GM12864 (cell line): Measurements from ENCODE around the gene SLC49A3.

ENCODE experiments used
- DNase-seq: peaks from one replicate; pipeline ENCODE4 v3.0.0-alpha.2; 2011; ENCODE audit warnings: low read depth
- H3K4me3 ChIP-seq: 2 replicates; pipeline ENCODE4 v1.5.1; 2011; ENCODE audit warnings: mild to moderate bottlenecking, low read depth, low read length, control low read depth
- TF ChIP-seq, protein P1 (sequence below): IDR thresholded peaks from 2 replicates; pipeline ENCODE4 v1.5.1; 2011; ENCODE audit warnings: low read depth, mild to moderate bottlenecking, moderate library complexity, low read length, control low read depth, inconsistent platforms; ENCODE audit errors: missing control alignments

Gene SLC49A3

DNA sequence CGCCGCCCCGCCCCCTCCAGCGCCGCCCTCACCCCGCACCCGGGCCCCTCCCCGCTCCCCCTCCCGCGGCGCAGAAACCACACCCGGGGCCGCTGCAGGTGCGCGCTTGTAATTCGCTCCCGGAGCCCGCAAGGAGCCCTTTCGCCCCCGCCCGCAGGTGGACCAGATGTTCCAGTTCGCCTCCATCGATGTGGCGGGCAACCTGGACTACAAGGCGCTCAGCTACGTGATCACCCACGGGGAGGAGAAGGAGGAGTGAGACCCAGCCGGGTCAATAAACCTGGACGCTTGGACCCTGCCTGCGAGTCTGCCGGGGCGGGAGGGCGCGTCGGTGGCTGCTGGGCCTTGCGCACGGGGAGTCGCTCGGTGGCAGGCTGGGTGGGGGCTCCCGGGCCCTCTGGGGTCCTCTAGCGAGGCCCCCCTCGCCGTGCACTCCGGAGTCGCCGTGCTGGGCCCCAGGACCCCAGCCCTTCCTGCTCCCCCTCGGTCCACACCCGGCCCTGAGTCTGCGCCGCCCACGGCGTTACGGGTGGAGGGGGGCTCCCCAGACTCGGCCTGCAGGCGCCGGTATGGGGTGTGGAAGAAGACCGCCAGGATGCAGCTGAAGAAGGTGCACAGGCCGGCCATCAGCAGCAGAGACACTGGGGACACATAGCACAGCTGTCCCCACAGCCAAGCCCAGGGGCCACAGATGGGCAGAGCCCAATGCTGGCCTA, 7.1 kb downstream of the SLC49A3 start:
- TF ChIP-seq, protein P1, sequence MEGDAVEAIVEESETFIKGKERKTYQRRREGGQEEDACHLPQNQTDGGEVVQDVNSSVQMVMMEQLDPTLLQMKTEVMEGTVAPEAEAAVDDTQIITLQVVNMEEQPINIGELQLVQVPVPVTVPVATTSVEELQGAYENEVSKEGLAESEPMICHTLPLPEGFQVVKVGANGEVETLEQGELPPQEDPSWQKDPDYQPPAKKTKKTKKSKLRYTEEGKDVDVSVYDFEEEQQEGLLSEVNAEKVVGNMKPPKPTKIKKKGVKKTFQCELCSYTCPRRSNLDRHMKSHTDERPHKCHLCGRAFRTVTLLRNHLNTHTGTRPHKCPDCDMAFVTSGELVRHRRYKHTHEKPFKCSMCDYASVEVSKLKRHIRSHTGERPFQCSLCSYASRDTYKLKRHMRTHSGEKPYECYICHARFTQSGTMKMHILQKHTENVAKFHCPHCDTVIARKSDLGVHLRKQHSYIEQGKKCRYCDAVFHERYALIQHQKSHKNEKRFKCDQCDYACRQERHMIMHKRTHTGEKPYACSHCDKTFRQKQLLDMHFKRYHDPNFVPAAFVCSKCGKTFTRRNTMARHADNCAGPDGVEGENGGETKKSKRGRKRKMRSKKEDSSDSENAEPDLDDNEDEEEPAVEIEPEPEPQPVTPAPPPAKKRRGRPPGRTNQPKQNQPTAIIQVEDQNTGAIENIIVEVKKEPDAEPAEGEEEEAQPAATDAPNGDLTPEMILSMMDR = no peak
- H3K4me3 ChIP-seq = no peak overlapping the region
- no peak for DNase-seq

DNA sequence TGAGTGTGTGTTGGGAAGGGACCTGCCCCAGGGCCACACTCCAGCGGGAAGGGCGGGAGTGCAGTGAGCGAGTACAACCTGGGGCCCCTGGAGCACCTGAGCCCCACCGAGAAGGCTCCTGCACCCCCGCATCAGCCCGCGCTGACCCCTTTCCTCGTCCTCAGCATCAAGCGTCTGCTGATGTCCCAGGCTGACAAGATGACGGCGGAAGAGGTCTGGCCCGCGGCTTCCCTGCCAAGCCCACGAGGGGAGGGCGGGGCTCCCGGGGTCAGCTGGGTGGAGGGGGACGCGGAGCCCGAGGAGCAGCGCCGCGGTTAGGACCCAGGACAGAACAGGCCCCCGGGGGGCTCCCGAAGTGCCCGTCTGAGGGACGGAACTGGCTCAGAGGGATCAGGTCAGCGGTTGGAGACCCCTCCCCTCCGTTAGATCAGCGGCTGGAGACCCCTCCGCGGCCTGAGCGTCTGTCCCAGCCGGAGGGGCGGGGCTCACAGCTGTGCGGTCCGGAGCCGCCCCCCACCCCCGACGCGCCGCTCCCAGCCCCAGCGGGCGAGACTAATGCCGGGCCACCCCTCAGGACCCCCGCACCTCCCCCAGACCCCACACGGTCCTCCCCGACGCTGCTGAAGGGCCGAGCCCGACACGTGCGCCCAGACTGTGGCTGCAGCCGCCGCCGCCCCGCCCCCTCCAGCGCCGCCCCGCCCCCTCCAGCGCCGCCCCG, 7.9 kb downstream of the SLC49A3 start:
- H3K4me3 ChIP-seq = peak overlapping the region; percentile 56
- TF ChIP-seq, protein P1 = no peak
- no peak for DNase-seq

DNA sequence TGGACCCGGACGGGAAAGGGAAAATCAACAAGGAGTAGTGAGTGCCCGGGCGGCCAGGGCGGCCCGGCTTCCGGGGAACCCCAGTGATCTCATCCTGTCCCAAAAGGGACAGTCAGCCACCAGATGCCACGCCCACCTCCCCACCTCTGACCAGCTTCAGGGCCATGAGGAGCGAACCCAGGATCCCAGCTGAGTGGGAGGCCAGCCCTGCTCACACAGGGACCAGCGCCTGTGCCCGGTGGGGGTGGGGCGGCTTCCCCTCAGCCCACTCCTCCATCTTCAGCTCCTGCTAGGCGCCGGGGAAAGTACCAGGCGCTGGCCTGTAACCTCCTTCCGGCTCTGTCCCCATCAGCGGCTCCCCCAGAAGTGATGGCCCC, 8.4 kb downstream of the SLC49A3 start:
- no peak for DNase-seq
- H3K4me3 ChIP-seq = peak overlapping the region; percentile 56
- TF ChIP-seq, protein P1 = no peak

DNA sequence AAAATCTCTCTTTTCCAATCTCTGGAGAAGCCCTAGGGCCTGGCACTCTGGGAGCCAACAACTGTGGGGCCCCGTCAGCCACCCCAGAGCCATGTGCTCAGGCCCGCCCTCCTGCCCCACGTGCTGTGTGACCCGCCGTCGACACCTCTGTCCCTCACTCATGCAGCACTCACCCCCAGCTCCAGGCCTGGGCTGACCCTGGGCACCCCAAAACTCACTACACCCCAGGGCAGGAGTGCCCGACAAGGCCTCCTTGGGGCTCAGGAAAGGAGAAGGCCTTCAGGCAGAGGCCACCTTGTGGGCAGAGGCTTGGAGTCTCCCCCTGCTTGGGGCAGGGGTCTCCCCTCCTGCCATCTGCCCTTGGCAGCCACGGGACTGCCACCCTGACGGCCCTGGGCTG, 8.9 kb downstream of the SLC49A3 start:
- H3K4me3 ChIP-seq = peak overlapping the region; percentile 56; the same call in 1 of the 2 replicates
- no peak for DNase-seq
- TF ChIP-seq, protein P1 = no peak

DNA sequence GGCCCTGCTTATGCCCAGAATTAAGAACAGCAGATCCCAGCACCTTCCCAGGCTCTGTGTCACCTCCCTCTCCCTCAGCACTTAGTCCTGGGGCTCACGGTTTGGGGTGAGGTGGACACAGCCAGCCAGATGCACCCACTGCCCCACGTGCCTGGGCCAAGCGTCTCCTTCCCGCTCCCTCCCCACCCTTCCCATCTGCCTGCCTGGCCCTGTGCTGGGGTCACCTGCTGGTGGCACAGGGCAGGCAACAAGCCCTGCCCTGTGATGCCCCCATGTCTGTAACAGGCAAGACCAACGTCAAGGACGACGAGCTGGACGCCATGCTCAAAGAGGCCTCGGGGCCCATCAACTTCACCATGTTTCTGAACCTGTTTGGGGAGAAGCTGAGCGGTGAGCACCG, 9.3 kb downstream of the SLC49A3 start:
- TF ChIP-seq, protein P1 = no peak
- DNase-seq = no peak
- no peak overlapping the region for H3K4me3 ChIP-seq

DNA sequence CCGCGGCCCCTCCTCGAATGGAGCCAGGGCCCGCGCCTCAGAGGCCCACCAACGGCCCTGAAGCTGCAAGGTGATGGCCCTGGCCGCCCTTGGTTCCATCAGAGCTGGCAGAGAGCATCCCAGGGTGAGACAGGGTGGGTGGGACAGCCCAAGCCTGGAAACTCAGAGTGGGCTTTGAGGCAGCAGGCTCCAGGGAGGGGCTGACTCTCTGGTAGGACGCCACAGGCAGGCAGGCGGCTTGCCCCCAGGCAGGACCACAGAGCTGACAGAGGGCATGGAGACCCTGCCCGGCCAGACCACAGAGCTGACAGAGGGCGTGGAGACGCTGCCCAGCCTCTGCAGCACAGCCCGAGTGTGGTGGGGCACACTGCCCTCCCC, 9.9 kb downstream of the SLC49A3 start:
- no peak for DNase-seq
- TF ChIP-seq, protein P1 = no peak
- no peak overlapping the region for H3K4me3 ChIP-seq
